IPS-20b (cell line): ENCODE data around the gene ABHD5.

Experiments
- H3K27ac ChIP-seq: one replicate; pipeline ENCODE4 v1.5.1; 2013; ENCODE audit warnings: low read length
- H3K27me3 ChIP-seq: 2 replicates; pipeline ENCODE4 v1.6.1; 2013; ENCODE audit warnings: mild to moderate bottlenecking, low read length, inconsistent platforms; ENCODE audit not compliant: insufficient read depth
- H3K36me3 ChIP-seq: 2 replicates; pipeline ENCODE4 v1.6.1; 2013; ENCODE audit warnings: low read depth, mild to moderate bottlenecking, inconsistent platforms, low read length, moderate library complexity; ENCODE audit not compliant: insufficient read depth
- H3K4me1 ChIP-seq: 2 replicates; pipeline ENCODE4 v1.6.1; 2013; ENCODE audit warnings: mild to moderate bottlenecking, control low read depth, inconsistent platforms, low read length, moderate library complexity; ENCODE audit not compliant: insufficient read depth
- H3K4me3 ChIP-seq: 2 replicates; pipeline ENCODE4 v1.5.1; 2013; ENCODE audit warnings: mild to moderate bottlenecking, low read length, inconsistent platforms
- H3K9ac ChIP-seq: 2 replicates; pipeline ENCODE4 v1.6.1; 2013; ENCODE audit warnings: low read depth, mild to moderate bottlenecking, inconsistent platforms, low read length, moderate library complexity
- H3K9me3 ChIP-seq: 2 replicates; pipeline ENCODE4 v1.6.1; 2013; ENCODE audit warnings: mild to moderate bottlenecking, low read depth, low read length, inconsistent platforms; ENCODE audit not compliant: insufficient read depth

Gene ABHD5

DNA sequence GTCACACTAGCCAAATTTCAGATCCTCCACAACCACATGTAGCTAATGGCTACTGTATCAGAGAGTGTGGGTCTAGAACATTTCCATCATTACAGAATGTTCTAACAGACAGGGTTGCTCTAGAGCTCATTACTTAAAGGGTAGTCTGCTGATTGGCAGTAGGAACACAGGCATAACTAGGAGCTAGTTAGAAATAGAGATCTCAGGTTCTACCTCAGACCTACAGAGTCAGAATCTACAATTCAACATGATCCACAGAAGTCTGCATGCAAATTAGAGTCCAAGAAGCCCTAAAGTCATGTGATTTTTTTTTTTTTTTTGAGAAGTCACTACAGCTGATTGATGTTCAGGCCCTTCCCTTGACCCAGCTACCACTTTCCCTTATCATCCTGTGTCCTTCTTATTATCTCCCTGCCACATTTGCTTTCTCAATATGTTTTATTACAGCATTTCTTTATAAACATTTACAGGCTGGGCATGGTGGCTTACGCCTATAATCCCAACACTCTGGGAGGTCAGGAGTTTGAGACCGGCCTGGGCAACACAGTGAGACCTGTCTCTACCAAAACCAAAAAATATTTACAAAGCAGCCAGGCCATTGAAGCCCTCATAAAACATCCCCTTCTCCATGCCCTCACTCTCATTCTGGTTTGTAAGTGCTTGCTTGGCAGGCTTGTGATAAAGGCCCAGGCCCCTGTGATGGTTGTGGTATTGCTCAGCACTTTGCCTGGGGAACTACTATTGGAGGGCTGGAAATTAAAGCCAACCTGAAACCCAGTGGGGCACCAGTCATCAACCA, 3.8 kb upstream of the ABHD5 start:
- Histone ChIP-seq H3K9ac (no peak overlapping the region), H3K27ac (no peak overlapping the region), H3K4me3 (no peak overlapping the region), H3K36me3 (no peaks in the 10 kb centered on the region), H3K27me3 (no peaks in the 10 kb centered on the region), H3K9me3 (no peaks in the 10 kb centered on the region), H3K4me1 (peaks cover 10% of the 10 kb centered on the region)

DNA sequence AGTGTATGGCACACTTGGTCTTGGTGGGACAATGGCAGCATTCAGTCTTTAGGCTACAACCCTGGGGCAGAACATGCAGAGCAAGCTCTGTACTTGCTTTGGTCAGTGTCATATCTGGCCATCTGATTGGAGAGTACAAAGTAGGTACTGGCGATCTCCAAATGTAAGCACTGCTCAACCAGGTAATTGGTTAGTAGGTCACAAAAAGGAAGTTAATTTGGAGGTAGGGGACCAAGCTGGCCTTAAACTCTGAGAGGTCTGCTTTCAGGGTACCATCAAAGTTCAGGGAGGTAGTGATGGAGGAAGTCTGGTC, 3.3 kb upstream of the ABHD5 start:
- Histone ChIP-seq H3K36me3 (no peaks in the 10 kb centered on the region), H3K9ac (no peak overlapping the region), H3K27ac (no peak overlapping the region), H3K4me1 (peaks cover 14% of the 10 kb centered on the region), H3K9me3 (no peaks in the 10 kb centered on the region), H3K4me3 (no peak overlapping the region), H3K27me3 (no peaks in the 10 kb centered on the region)

DNA sequence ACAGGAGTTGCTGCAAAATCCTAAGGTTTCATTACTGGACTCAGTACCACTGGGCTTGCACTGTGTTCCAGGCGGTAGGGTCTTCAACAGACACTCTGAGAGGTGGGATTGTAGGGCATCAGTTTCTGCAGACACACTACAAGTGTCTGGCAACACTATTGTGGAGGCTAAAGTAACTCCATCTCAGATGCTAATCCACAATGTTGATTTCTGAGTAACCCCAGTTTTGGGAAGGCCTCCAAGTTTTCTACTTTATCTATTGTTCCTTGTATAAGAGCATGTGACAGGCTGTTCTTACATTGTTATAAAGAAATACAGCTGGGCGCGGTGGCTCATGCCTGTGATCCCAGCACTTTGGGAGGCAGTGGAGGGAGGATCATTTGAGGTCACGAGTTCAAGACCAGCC, 2.5 kb upstream of the ABHD5 start:
- Histone ChIP-seq H3K36me3 (no peaks in the 10 kb centered on the region), H3K27ac (no peak overlapping the region), H3K4me1 (peaks cover 21% of the 10 kb centered on the region), H3K9ac (no peak overlapping the region), H3K9me3 (no peaks in the 10 kb centered on the region), H3K27me3 (no peaks in the 10 kb centered on the region), H3K4me3 (no peak overlapping the region)

DNA sequence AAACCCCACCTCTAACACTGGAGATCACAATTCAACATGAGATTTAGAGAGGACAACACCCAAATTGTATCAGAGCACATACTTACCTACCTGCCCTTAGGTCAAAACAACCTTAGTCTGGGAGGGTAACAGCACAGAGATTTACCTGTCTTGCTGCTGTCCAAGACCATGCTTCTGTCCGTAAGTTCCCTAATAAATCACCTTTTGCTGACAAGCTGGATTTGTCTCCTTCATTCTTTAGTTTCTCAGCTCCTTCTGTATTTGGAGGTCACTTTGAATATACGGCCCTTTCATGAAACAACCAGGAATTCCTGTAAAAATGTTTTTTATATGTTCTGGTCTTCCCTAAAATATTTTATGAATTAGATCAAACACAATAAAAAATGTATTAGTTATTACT, 1.6 kb upstream of the ABHD5 start:
- H3K9ac ChIP-seq, result peak overlapping the region; percentile 81; the same call in 1 of the 2 replicates
- no peaks in the 10 kb centered on the region for H3K9me3 ChIP-seq
- H3K27ac ChIP-seq, result no peak overlapping the region
- H3K4me3 ChIP-seq, result peak overlapping the region; percentile 87
- peaks cover 27% of the 10 kb centered on the region for H3K4me1 ChIP-seq
- H3K27me3 ChIP-seq, result no peaks in the 10 kb centered on the region
- H3K36me3 ChIP-seq, result no peaks in the 10 kb centered on the region

DNA sequence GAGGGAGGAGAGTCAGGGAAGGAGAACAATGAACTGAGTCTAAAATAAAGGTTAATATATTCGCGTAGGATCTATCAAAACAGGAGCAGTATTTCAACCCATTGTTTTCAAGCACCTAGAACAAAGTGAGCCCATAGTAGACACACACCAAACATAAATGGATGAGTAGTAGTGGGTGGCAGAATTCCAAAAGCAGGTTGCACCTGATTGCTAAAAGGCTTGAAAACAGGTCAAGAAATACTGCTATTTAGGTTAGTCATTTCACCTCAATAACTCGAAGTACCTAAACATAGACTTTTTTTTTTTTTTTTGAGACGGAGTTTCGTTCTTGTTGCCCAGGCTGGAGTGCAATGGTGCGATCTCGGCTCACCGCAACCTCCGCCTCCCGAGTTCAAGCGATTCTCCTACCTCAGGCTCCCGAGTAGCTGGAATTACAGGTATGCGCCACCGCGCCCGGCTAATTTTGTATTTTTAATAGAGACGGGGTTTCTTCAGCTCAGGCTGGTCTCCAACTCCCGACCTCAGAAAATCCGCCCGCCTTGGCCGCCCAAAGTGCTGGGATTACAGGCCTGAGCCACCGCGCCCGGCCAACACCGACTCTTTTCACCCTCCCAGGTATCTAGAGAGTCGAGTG, 855 bp upstream of the ABHD5 start:
- H3K9ac ChIP-seq, result peak overlapping the region; percentile 81; the same call in 1 of the 2 replicates
- H3K36me3 ChIP-seq, result no peaks in the 10 kb centered on the region
- peak overlapping the region; percentile 87 for H3K4me3 ChIP-seq
- peak overlapping the region; percentile 91 for H3K27ac ChIP-seq
- no peaks in the 10 kb centered on the region for H3K9me3 ChIP-seq
- peaks cover 27% of the 10 kb centered on the region for H3K4me1 ChIP-seq
- H3K27me3 ChIP-seq, result no peaks in the 10 kb centered on the region

DNA sequence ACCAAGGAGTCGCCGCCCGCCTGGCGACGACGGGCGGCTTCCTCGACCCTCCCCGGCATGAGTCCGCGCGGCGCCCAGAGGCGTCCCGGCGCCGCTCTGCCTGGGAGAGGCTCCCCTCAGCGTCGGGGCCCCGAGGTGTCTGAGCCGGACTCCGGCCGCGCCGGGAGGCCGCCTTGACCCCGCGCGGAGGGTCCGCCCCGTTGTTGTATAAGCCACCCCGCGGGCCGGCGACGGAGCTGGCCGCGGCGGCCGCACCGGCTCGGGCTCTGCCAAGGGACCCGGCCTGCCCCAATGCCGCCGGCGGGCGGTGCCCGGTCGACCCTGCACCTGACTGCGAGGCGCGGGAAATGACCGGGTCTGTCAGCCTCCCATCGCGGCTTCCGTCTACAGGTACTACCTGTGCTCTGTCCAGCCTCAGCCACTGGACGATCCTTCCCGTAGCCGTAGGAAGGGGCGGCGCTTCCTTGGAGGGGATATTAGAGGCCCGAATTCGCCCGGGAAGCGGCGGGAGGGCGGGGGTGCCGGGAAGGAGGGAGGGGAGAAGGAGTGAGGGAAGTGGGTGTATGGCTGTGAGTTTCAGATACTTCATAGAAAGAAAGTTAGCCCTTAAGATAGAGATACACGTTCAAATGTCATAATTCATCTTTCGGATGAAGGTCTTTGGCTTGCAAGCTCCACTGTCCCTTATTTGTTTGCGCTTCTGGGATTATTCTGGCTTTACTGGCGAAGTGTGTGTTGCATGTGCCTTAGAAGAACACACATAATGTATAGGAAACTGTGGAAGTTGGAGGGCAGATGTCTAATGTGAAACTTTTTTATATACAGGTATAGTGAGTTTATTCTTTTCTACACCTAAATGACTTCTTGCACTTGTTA, 620 bp downstream of the ABHD5 start:
- Histone ChIP-seq H3K27ac (no peak overlapping the region), H3K4me3 (peak overlapping the region; percentile 87), H3K4me1 (peaks cover 36% of the 10 kb centered on the region), H3K9me3 (no peaks in the 10 kb centered on the region), H3K27me3 (no peaks in the 10 kb centered on the region), H3K36me3 (no peaks in the 10 kb centered on the region), H3K9ac (peak overlapping the region; percentile 81; the same call in 1 of the 2 replicates)

DNA sequence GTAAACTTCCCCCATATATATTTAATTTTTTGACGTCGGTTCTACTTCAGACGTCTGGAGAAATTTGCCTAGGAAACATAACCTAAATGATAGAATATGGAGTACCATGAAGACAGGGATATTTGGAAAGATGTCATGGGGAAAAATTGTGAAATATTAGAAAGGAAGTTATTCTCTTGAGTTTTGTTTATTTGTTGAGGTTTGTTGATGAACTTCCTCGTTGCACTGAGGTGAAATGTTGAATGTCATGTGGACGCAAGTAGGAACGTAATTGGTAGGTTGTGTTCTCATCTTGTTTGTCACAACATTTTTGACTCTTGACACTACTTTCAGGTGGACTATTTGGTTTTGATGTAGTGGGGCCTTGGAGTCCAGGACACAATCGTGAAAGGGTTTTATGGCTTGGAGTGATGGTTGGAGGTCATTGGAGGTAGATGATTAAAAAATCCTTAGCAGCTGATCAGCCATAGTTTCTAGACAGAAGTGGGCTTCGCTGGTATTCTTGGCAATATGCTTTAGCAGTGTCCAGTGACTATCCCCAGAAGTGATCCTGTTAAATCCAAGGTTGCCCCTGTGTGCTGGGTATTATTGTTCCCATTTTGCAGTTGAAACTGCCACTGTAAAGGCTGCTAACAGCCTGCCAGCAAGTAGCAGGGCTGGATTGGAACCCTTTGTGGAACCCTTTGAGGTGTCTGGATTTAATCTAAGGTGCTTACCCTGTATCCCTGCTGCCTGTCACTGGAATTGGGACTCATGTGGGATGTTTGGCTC, 1.5 kb downstream of the ABHD5 start:
- Histone ChIP-seq H3K4me3 (peak overlapping the region; percentile 87), H3K36me3 (no peaks in the 10 kb centered on the region), H3K9ac (peak overlapping the region; percentile 81; the same call in 1 of the 2 replicates), H3K9me3 (no peaks in the 10 kb centered on the region), H3K27ac (no peak overlapping the region), H3K4me1 (peaks cover 46% of the 10 kb centered on the region), H3K27me3 (no peaks in the 10 kb centered on the region)

DNA sequence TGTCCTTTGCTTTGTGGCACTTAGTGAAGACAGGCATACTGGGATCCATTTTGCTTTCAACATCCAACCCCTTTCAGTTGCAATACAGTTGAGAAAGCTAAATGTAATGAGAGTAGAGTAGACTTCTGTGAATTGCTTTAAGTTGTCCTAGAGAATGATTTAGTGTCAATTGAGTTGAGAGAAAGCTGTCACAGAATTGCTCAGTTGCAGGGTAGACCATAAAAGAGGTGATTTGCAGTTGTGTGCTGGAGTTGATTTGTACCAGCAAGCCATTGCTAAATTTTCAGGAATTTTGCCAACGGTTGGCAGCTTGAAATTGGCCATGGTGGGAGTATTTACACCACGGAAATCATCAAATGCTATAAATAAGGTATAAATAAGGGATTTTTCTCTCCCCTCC, 2.2 kb downstream of the ABHD5 start:
- no peaks in the 10 kb centered on the region for H3K36me3 ChIP-seq
- H3K4me3 ChIP-seq, result peak overlapping the region; percentile 50; the same call in 1 of the 2 replicates
- H3K27ac ChIP-seq, result no peak overlapping the region
- peak overlapping the region; percentile 61; the same call in 1 of the 2 replicates for H3K9ac ChIP-seq
- no peaks in the 10 kb centered on the region for H3K27me3 ChIP-seq
- H3K9me3 ChIP-seq, result no peaks in the 10 kb centered on the region
- peaks cover 46% of the 10 kb centered on the region for H3K4me1 ChIP-seq

DNA sequence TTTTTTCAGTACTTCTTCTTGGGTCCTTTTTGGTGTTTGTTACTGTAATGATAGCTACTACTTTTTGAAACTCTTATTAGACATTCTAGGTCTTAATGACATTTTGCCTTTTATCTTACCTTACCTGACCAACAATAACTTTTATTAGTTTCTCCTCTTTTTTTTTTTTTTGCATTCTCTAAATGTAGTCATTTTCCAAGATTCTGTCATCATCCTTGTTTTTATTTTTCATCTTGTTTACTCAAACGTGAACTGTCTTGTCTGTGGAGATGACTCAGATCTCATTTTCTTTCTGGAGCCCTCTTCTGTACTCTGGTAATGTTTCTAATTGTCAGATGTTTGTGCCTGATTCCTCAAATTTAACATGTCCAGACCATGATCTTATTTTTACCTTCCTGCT, 2.9 kb downstream of the ABHD5 start:
- peak overlapping the region; percentile 61 for H3K9ac ChIP-seq
- no peaks in the 10 kb centered on the region for H3K27me3 ChIP-seq
- H3K9me3 ChIP-seq, result no peaks in the 10 kb centered on the region
- H3K4me3 ChIP-seq, result peak overlapping the region; percentile 50; the same call in 1 of the 2 replicates
- no peaks in the 10 kb centered on the region for H3K36me3 ChIP-seq
- H3K4me1 ChIP-seq, result peaks cover 48% of the 10 kb centered on the region
- no peak overlapping the region for H3K27ac ChIP-seq

DNA sequence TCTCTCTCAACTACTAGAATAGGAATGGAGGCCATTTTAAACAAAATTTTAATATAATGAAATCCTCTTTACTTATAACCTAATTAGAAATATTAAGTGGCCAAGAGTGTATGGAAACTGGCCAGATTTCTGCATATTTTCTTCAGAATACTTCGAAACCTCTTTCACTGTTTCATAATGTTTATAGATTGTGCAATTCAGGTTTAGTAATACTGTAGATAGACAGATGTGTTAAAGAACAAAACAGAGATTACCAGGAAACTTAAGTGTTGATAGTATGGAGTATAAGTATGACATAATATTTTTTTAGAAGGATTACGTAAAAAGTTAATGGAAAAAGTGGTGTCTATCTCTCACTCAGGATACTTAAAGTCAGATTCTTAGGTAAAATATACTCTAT, 4.7 kb downstream of the ABHD5 start:
- Histone ChIP-seq H3K4me3 (peak overlapping the region; percentile 33; the same call in 1 of the 2 replicates), H3K9me3 (no peaks in the 10 kb centered on the region), H3K4me1 (peaks cover 39% of the 10 kb centered on the region), H3K27ac (no peak overlapping the region), H3K9ac (no peak overlapping the region), H3K27me3 (no peaks in the 10 kb centered on the region), H3K36me3 (no peaks in the 10 kb centered on the region)

DNA sequence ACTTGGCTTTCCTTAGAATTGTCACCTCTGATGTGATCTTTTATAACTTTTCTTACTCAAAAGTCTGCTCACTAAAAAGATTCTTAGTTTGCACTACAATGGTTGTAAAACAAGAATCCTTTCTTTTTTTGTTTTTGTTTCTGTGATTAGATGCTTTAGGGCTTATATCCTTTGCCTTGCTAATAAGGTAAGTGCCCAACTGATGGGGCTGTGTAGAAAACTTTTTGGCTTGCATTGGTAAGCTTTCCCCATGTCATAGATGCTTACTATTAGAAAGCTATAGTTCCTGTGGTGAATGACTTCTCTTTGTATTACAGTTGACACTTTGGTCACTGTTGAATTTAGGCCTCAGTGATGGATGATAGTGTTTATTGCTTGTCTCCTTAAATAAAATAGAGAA, 5.1 kb downstream of the ABHD5 start:
- peak overlapping the region; percentile 33; the same call in 1 of the 2 replicates for H3K4me3 ChIP-seq
- H3K27me3 ChIP-seq, result no peaks in the 10 kb centered on the region
- peaks cover 39% of the 10 kb centered on the region for H3K4me1 ChIP-seq
- H3K9ac ChIP-seq, result no peak overlapping the region
- H3K36me3 ChIP-seq, result no peaks in the 10 kb centered on the region
- H3K27ac ChIP-seq, result no peak overlapping the region
- no peaks in the 10 kb centered on the region for H3K9me3 ChIP-seq
